Fibroblast of lung (primary cell): ENCODE results near the gene RABGAP1L. TPM values are rescaled to one million over a fixed set of nuclear protein-coding genes. Genes with fewer than 3 reads are reported as not detected.

Source experiments
- DNase-seq, 2 donors: peaks; one replicate each; pipeline versions ENCODE4 v3.0.0 to v3.0.0-alpha.2; 2010; ENCODE audit warnings: low read depth in 2 of 2
- H2AFZ ChIP-seq: 2 replicates; pipeline ENCODE4 v1.5.1; 2012; ENCODE audit warnings: low read length, control low read depth, inconsistent platforms
- H3K27ac ChIP-seq: 2 replicates; pipeline ENCODE4 v1.5.1; 2011; ENCODE audit warnings: low read length, control low read depth; ENCODE audit not compliant: insufficient read depth
- H3K27me3 ChIP-seq: 2 replicates; pipeline ENCODE4 v1.5.1; 2011; ENCODE audit warnings: mild to moderate bottlenecking, low read length; ENCODE audit not compliant: control insufficient read depth, insufficient read depth
- H3K36me3 ChIP-seq: 2 replicates; pipeline ENCODE4 v1.5.1; 2011; ENCODE audit warnings: low read length; ENCODE audit not compliant: control insufficient read depth, insufficient read depth
- H3K4me1 ChIP-seq: 2 replicates; pipeline ENCODE4 v1.5.1; 2011; ENCODE audit warnings: low read length; ENCODE audit not compliant: control insufficient read depth, insufficient read depth; ENCODE audit errors: extremely low read depth
- H3K4me2 ChIP-seq: 2 replicates; pipeline ENCODE4 v1.5.1; 2011; ENCODE audit warnings: low read length, control low read depth; ENCODE audit not compliant: insufficient read depth; ENCODE audit errors: extremely low read depth
- H3K4me3 ChIP-seq, 4 experiments: fragments of 200-600 bp in 1 of 4; sonication (generic) in 1 of 4; replicated peaks in 1 of 4; 2 replicates each; pipeline ENCODE4 v1.5.1; 2011 to 2016; ENCODE audit warnings: low read length in 4 of 4, low read depth in 3 of 4, mild to moderate bottlenecking in 3 of 4, control low read depth in 2 of 4, inconsistent platforms in 1 of 4, mixed read lengths in 1 of 4; ENCODE audit not compliant: insufficient read depth in 1 of 4; ENCODE audit errors: control extremely low read depth in 1 of 4
- H3K79me2 ChIP-seq: 2 replicates; pipeline ENCODE4 v1.5.1; 2012; ENCODE audit warnings: mild to moderate bottlenecking, low read length, inconsistent platforms; ENCODE audit not compliant: control insufficient read depth, insufficient read depth
- H3K9ac ChIP-seq: 2 replicates; pipeline ENCODE4 v1.5.1; 2011; ENCODE audit warnings: mild to moderate bottlenecking, low read length, control low read depth; ENCODE audit not compliant: insufficient read depth
- H3K9me3 ChIP-seq: 2 replicates; pipeline ENCODE4 v1.5.1; 2012; ENCODE audit warnings: low read depth, low read length; ENCODE audit not compliant: control insufficient read depth, insufficient read depth
- H4K20me1 ChIP-seq: 2 replicates; pipeline ENCODE4 v1.5.1; 2011; ENCODE audit warnings: low read length; ENCODE audit not compliant: control insufficient read depth, insufficient read depth; ENCODE audit errors: extremely low read depth
- EZH2 ChIP-seq: IDR thresholded peaks from 2 replicates; pipeline ENCODE4 v1.5.1; 2012; ENCODE audit warnings: low read length, control low read depth, mild to moderate bottlenecking; ENCODE audit errors: missing control alignments
- polyA plus RNA-seq, 2 donors: library from polyadenylated mRNA; depleted of rRNA in 1 of 2; stranded (reverse) in 1 of 2; unstranded in 1 of 2; fragments of >200 nt; gene quantifications; 2 replicates each; pipeline ENCODE4 v1.2.1, GENCODE V29; 2011 to 2012; ENCODE audit warnings: missing spikeins in 1 of 2
- total RNA-seq: library from RNA; depleted of rRNA; stranded (reverse); fragments of >200 nt; gene quantifications from 2 replicates; pipeline ENCODE4 v1.2.1, GENCODE V29; 2014
- TF ChIP-seq, protein P1 (sequence below), 2 donors: IDR thresholded peaks in 1 of 2; conservative IDR thresholded peaks in 1 of 2; 1 replicate in 1 of 2; 2 replicates in 1 of 2; pipeline ENCODE4 v1.5.1; 2011 to 2012; ENCODE audit warnings: low read length in 2 of 2, control low read depth in 1 of 2, inconsistent platforms in 1 of 2, low read depth in 1 of 2, mild to moderate bottlenecking in 1 of 2

Gene RABGAP1L
- total and polyA plus RNA-seq, 2 donors (not counting 1 experiment from before 2014, with no cell fraction given): 33.8 to 36.5 TPM

DNA sequence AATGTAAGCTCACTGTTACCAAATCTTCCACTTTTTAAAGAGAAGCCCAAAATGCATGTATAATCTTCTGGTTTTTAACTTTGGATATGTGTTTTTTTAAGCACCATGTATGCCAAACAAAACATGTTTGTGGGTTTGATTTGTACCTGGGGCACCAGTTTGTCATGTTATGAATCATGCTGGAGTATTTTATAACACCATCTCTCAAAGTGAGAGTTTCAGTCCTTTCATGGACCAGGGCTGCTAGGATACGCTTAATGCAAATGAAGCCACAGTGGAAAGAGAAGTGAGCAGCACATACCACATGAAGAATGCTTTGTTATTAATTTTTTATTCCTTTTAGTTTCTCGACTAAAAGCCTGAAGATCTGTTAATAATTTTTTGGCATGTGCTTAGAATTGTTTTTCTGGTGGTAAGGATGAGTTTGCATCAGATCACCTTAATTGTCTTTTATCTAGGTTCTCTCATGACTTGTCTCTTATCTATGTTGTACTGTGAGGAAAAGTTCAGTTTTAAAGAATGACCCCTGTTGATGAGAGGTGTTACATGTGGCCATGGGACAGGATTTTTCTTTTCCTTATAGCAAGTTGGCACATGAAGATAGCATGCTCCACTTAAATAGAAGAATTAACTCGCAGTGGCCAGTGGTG lies 2.0 kb upstream of the RABGAP1L start:
- no peaks in the 10 kb centered on the region for H3K9me3 ChIP-seq
- no peak overlapping the region for H2AFZ ChIP-seq
- H3K27ac ChIP-seq: no peak overlapping the region
- no peak overlapping the region for H3K4me2 ChIP-seq
- peak in 1 of 2 donors; percentile 18 for DNase-seq
- H3K27me3 ChIP-seq: no peaks in the 10 kb centered on the region
- no peak overlapping the region for H3K9ac ChIP-seq
- no peak overlapping the region for H3K4me3 ChIP-seq
- H3K36me3 ChIP-seq: no peaks in the 10 kb centered on the region
- no peaks in the 10 kb centered on the region for H4K20me1 ChIP-seq
- no peak for TF ChIP-seq EZH2
- TF ChIP-seq, protein P1, sequence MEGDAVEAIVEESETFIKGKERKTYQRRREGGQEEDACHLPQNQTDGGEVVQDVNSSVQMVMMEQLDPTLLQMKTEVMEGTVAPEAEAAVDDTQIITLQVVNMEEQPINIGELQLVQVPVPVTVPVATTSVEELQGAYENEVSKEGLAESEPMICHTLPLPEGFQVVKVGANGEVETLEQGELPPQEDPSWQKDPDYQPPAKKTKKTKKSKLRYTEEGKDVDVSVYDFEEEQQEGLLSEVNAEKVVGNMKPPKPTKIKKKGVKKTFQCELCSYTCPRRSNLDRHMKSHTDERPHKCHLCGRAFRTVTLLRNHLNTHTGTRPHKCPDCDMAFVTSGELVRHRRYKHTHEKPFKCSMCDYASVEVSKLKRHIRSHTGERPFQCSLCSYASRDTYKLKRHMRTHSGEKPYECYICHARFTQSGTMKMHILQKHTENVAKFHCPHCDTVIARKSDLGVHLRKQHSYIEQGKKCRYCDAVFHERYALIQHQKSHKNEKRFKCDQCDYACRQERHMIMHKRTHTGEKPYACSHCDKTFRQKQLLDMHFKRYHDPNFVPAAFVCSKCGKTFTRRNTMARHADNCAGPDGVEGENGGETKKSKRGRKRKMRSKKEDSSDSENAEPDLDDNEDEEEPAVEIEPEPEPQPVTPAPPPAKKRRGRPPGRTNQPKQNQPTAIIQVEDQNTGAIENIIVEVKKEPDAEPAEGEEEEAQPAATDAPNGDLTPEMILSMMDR (conservative IDR thresholded peaks at IDR 0.05 in 1 of 2, IDR thresholded peaks at IDR 0.05 in 1 of 2; ENCODE audit: low read depth in 1 of 2, low read length in 2 of 2): no peak
- no peaks in the 10 kb centered on the region for H3K4me1 ChIP-seq
- peaks cover 5% of the 10 kb centered on the region for H3K79me2 ChIP-seq

DNA sequence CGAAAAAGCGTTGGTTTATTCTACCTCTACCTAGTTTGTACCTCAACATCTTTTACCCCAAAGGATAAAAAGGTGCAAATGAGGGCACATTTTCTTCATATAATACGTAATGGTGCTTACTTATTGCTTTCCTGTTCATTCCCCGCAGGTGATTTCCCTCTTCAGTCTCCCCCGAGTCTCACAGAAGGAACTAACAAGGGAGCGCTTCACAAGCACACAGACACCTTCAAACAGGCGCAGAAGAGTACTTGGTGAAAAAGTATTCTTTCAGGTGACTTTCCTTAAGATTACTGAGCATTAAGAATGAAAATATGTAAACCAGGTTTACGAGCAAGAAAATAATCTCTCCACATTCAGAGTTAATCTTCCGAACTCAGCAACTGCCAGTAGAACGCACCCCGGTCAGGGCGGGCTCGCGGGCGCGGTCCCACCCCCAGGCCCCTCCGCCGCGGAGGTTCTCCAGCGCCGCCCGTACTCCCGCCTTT lies 511 bp upstream of the RABGAP1L start:
- Histone ChIP-seq H3K4me3 (peak overlapping the region; percentile 16 to 91 (median 76)), H3K4me1 (no peaks in the 10 kb centered on the region), H3K27me3 (no peaks in the 10 kb centered on the region), H4K20me1 (no peaks in the 10 kb centered on the region), H3K9me3 (no peaks in the 10 kb centered on the region), H3K79me2 (peaks cover 6% of the 10 kb centered on the region), H3K36me3 (no peaks in the 10 kb centered on the region), H3K27ac (no peak overlapping the region), H2AFZ (peak overlapping the region; percentile 77), H3K4me2 (peak overlapping the region; percentile 92), H3K9ac (no peak overlapping the region)
- no peak for TF ChIP-seq EZH2
- TF ChIP-seq, protein P1 (conservative IDR thresholded peaks at IDR 0.05 in 1 of 2, IDR thresholded peaks at IDR 0.05 in 1 of 2; ENCODE audit: low read depth in 1 of 2, low read length in 2 of 2): no peak
- no peak for DNase-seq

DNA sequence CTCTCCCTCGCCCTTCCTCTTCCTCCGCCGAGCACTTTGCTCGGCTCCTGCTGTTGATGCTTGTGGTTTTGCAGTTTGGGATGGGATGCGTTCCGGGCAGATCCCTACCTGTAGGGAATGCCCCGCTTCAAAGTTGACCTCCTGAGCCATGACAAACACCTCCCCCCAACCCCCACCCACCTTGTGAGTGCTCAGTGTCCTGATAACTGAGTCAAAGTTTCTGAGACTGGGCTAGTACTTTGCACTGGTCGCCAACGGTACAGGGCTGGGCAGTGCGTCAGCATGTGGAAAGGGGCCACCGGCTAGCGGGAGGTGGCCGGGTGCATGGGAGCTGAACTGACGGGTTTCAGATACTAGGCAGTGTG lies 771 bp downstream of the RABGAP1L start:
- Histone ChIP-seq H2AFZ (peak overlapping the region; percentile 67), H3K79me2 (peaks cover 6% of the 10 kb centered on the region), H4K20me1 (no peaks in the 10 kb centered on the region), H3K27ac (peak overlapping the region; percentile 72), H3K4me1 (no peaks in the 10 kb centered on the region), H3K4me2 (peak overlapping the region; percentile 64), H3K27me3 (no peaks in the 10 kb centered on the region), H3K4me3 (peak overlapping the region; percentile 71 to 91 (median 87)), H3K36me3 (no peaks in the 10 kb centered on the region), H3K9me3 (no peaks in the 10 kb centered on the region), H3K9ac (peak overlapping the region; percentile 82)
- TF ChIP-seq, protein P1 (conservative IDR thresholded peaks at IDR 0.05 in 1 of 2, IDR thresholded peaks at IDR 0.05 in 1 of 2; ENCODE audit: low read depth in 1 of 2, low read length in 2 of 2): no peak
- no peak for TF ChIP-seq EZH2
- peak; percentile 30 to 50 for DNase-seq
